SKM-1 treated with dmso at 0.1 percent for 144 hours (cell line): ENCODE data around the gene CYP26B1.

Experiments
- DNase-seq: peaks from one replicate; lab custom pipeline; 2025; ENCODE audit not compliant: unreplicated experiment; lab: John Stamatoyannopoulos, UW

Gene CYP26B1

DNA sequence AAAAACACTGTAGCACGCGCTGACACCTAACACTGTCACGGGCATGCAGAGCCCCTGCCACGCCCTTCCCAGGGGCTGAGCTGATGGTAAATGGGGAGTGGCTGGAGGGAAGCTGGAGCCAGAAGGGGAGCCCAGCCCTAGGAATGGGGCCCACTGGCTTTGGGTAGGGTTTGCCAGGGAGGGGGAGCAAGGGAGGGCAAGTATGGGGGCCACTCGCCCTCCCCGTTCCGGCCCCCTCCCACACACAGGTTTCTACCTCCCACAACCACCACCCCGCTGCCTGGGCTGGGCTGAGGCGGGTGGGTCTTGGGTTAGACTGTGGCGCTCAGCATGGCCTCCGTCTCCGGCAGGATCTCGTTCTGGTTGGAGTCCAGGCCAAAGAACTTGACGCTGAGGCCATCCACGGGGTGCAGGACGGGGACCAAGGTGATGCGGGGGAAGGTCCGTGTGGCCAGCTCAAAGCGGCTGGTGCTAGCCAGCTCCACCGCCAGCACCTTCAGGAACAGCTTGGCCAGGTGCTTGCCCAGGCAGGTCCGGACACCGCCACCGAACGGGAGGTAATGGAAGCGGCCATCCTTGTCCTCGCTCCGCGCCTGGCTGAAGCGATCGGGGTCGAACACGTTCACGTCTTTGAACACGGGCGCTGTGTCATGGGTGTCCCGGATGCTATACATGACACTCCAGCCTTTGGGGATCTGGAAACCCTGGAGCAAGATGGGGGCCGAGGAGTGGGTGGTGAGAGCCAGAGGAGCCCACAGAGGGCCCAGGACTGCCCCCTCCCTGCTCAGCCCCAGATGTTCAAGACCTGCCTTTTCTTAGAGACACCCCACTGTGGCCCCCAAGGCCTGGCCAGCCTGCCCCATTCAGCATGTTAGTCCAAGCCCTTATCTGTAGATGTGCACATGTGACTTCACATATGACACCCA, 15.5 kb downstream of the CYP26B1 start:
- no peak for DNase-seq

DNA sequence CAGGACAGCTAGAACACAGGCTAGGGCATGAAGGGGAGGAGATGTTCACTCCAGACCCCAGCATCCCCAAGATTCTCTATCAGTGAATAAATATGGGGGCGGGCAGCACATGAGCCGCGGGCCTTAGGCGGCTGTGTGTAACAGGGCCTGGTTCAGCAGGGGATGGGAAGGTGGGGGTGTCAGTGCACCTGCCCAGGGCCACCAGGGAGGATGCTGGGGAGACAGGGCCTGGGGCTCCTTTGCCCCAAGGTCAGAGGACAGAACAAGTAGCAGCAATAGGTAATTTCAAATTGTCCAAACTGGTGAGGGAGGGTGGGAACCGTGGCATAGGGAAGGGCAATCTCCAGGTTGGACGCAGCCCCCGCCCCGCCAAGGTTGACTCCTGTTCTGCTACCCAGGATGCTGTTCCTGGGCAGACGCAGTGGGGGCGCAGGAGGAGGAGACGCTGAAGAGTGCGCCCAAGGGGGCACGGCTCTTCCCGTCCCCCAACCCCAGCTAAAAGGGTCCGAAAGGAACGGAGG, 16.2 kb downstream of the CYP26B1 start:
- DNase-seq = no peak

DNA sequence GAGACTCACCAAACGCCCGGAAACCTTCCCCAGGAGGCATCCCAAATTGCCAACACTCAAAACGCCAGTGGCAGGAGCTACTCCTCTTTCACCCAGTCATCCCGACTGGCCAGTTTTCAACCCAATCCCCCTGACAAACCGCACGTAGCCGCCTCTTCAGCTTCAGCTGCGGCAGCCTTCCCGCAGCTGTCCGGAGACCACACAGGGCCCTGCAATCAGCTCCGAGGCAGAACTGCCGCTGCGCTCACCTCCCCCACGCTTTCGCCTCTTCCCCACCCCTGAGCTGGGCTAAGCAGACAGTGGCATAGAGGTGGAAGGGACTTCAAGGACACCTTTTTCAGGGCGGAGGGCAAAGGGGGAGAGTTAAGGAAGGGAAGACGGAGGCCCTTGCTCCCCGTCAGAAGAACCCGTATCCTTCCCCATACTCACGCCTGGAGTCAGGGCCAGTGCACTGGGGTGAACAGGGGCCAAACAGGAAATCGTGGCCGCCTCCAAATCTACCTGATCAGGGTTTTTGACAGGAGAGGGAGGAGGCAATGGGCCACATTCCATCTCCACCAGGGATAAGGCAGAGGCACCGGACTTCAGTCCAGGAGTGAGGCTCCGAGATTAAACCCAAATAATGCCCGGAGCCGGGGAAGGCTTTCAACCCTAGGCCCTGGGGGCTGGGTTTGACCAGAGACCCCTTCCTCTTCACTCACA, 16.9 kb downstream of the CYP26B1 start:
- DNase-seq = no peak

DNA sequence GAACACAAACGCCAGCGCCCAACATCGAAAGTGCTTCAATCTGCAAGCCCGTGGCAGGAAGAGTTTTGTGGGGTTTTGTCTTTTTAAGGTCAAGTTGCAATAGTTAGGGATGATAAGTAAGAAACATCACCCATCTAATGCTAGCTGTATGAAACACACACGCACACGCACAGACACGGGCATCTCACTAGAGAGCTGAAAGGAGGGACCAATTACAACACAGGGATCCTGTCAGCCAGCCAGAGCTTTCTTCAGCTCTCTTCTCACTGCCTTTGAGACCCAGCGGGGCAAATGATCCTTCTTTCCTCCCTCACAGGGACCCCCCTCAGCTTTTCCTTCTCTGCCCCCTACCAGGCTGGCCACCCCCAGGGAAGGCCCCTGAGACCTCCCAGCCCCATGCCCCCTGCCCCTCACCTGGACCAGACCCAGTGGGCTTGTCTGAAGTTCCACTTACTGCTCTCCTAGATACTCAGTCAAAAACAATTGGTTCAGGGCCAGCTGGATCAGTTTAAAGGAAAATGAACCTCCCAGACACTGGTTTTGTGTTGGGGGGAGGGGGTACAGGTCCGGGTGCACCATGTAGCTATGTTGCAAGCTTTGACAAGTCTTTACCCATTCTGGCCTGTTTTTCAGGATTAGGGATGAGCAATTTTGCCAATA, 17.9 kb downstream of the CYP26B1 start:
- DNase-seq = no peak

DNA sequence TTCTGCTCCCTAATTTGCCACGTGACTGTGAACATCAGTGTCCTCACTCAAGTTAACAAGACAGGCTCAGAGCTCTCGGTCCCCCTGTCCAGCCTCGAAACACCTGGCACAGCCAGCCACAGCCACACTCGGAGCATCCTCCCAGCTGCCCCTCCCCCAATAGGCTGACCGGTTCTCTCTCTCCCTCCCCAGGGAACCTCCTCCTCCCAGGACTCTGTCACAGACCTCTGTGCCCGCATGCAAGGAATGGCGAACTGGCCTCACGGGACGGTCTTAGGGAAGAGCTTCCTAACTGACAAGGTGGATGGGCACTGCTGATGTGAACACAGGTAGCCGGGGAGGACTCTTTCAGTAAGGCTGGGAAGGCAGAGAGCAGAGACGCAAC, 18.8 kb downstream of the CYP26B1 start:
- no peak for DNase-seq

DNA sequence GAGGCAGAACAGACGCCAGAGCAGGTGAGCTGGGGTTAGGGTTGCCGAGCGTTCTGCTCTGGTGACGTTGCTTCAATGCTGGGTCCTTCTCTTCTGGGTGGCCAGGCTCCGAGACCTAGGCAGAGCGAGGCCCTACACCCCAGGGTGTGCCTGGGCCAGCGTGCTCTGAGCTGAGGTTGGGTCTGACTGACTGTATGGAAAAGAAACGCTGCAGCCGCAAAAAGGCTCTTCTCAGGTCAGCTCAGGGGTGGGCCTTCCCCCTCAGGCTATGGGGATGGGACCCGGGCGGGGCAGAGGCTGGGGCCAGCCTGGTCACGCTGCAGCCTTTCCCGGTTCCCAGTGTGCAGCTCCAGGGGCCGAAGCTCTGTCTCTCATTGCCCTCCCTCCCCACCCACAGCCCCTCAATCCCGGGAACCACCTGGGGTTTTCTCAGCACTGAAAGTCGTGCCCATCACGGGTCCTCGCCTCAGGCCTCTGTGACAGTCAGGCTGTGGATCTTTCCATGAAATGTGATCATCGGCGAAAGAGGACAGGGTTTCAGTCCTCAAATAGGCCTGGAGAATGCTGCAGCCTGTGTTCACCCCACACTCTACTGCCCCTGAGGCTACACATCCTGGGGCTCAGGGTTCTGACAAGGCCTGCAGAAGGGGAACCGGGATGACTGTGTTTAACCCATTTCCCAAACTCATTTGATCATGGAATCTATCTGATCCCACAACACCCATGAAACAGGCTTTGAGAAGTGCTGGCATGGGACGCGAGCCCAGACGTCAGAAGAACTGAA, 19.4 kb downstream of the CYP26B1 start:
- DNase-seq = no peak

DNA sequence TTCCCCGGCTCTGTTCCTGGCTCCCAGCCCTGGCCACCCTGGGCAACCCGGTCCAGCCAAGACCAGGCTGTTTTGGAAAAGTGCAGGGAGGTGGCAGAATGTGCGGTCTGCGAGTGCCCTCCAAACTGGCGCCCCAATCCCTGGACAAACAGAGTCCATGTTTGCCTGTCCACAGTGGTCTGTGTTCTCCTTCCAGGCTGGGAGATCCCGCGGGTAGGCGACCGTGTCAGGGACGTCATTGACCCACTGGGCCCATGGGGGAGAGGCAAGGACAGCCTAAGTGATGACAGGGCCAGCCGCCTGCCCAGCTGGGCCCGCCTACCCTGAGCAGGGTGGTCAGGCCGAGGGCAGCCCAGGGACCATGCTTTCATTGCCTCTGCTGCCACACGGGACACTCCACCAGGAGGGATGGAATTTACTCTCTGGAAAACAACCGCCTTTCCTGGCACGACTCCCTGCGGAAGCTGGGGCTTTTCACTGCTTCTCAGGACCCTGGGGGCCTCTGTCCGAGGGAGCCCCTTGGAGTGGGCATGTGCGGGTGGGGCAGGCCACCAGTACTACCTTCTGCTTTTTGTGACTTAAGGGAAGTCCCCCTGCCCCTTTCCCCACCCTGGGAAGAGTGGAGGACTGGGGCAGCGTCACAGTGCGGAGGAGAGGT, 20.1 kb downstream of the CYP26B1 start:
- DNase-seq = no peak

DNA sequence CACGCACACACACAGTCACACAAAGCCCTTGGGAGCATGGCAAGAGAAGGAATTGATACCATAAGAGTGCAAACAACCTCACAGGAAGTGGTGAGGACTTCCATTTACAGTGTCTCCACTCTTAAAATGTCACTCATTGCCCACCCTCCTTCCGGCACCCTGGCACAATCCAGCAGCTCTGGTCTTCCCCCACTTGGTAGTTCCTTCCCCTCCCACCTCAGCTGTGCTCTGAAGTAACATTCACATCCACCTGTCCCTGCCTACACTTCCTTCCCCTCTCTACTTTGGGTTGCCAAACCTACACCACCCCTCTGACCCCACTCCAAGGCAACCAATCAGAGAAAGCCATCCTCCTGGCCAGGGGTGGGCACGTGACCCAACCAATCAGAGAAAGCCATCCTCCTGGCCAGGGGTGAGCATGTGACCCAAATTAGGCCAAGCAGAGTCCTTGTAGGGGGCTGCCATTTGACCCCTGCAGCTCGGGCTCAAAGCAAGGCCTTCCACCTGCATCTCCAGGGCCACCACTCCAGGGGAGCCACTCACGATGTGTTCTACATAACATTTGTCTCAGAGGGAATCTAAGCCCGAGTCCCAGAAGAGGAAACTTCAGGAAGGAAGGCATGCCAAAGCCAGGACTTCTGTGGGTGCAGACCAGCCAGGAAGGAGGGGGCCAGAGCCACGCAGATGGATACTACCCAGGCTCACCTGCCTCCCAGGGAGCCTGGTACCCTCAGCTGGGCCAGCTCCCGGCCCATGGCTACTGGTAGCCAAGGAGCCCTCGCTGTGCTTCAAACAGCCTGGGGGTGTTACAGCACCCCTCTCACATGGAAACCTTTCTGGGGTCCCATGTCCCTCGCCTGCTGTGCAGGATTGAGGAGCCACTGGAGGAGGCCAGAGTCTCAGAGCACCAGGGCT, 21.2 kb downstream of the CYP26B1 start:
- DNase-seq = no peak

DNA sequence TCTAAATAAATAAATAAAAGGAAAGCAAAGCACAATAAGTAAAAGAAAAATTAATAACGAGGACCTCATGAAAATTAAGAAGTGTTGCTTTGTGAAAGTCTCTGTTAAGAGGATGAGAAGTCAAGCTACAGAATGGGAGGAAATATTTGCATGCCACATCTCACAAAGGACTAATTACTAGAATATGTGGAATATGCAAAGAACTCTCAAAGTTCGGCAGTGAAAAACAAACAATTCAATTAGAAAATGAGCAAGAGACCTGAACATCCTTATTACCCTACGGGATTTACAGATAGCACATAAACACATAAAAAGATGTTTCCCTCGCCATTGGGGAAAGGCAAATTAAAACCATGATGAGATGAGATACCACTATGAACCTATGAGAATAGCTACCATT, 23.3 kb downstream of the CYP26B1 start:
- no peak for DNase-seq

DNA sequence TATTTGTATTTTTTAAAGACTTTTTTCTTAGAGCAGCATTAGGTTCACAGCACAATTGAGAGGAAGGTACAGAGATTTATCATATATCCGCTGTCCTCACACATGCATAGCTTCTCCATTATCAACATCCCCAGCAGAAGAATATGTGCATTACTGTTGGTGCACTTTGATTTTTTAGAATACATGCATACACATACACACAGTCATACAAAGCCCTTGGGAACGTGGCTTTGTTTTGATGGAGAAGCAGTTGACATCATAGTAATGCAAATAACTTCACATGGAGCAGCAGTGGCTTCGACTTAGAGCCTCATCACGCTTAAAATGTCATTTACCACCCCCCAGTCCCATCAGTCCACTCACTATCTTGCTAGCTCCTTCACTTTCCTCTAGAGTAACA, 26.5 kb downstream of the CYP26B1 start:
- DNase-seq = no peak

DNA sequence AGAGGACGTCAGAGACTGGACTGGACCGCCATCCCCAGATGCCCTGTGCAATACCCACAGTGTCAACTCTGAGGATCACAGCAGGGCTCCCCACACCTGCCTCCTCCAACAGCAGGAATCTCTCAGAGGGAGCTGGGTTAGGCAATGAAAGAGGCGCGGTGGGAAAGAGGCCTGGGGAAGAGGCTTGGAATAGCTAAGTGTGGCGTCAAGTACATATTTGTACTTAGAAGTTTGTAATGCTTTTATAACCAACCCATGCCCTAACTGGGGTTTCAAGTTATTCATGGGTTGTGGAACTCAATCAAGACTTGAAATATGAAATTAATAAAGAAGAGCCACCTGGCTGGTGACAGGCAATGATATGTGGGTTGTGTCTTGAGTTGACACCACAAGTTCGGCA, 28.7 kb downstream of the CYP26B1 start:
- no peak for DNase-seq

DNA sequence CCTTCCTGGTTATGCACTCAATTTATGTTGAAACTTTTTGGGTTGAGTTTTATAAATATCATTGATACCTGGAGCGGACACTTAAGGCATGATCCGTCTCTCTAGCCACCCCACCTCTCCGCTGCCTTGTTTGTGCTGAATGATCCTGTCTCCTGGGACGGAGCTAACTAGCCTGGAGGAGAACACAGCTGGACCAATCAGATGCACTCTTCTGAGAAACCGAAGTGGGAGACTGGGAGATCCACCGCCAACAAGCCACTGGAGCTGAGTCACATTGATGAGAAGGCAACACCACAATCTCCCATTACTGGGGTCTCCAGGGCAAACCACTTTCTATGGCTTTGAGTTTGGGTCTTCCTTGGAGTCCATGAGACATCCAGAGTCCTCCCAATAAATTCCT, 29.3 kb downstream of the CYP26B1 start:
- DNase-seq = no peak

DNA sequence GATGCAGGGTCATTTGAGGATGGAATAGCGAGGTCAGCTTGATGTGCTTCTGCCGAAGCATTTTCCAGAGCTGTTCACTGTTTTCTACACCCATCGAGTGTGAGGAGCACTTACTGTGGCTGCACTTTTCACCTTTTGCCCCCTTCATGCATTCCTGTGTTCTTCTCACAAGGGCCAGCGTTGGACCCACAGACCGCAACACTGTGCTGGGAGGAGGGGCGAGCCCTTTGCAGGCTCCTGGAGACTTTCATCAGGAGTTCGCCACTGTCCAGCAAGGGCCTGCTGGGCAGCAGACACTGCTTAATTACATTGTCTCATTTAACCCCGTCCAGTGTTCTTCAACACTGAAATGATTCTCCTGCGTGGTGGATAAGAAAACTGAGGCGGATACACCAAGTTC, 29.9 kb downstream of the CYP26B1 start:
- no peak for DNase-seq

DNA sequence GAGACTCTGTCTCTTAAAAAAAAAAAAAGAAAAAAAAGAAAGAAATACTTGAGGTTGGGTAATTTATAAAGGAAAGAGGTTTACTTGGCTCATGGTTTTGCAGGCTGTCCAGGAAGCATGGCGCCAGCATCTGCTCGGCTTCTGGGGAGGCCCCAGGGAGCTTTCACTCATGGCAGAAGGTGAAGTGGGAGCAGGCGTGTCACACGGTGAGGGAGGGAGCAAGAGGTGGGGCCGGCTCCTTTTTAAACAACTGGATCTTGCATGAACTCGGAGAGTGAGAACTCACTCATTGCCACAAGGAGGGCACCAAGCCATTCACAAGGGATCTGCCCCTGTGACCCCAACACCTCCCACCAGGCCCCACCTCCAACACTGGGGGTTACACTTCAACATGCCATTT, 30.6 kb downstream of the CYP26B1 start:
- no peak for DNase-seq

DNA sequence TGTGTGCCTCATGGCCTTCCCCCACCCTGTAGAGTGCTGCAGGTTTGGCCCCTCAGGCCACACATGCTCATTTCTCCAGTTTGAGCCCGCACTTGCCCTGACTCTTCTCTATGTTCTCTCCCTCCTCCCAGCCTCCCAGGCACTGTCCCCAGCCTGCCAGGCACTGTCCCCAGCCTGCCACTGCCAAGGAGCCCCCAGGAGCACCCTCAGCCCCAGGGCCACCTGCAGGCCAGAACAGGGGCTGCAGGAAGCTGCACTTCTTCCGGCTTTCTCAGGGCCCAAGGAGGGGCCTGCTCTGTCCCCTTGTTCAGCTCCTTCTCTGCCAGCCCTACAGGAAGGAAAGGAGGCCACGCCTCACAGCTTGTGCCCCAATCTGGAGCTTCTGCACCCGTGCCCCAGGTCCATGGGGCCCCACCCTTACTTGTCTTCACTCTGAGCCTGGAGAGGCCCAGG, 31.6 kb downstream of the CYP26B1 start:
- DNase-seq = no peak

DNA sequence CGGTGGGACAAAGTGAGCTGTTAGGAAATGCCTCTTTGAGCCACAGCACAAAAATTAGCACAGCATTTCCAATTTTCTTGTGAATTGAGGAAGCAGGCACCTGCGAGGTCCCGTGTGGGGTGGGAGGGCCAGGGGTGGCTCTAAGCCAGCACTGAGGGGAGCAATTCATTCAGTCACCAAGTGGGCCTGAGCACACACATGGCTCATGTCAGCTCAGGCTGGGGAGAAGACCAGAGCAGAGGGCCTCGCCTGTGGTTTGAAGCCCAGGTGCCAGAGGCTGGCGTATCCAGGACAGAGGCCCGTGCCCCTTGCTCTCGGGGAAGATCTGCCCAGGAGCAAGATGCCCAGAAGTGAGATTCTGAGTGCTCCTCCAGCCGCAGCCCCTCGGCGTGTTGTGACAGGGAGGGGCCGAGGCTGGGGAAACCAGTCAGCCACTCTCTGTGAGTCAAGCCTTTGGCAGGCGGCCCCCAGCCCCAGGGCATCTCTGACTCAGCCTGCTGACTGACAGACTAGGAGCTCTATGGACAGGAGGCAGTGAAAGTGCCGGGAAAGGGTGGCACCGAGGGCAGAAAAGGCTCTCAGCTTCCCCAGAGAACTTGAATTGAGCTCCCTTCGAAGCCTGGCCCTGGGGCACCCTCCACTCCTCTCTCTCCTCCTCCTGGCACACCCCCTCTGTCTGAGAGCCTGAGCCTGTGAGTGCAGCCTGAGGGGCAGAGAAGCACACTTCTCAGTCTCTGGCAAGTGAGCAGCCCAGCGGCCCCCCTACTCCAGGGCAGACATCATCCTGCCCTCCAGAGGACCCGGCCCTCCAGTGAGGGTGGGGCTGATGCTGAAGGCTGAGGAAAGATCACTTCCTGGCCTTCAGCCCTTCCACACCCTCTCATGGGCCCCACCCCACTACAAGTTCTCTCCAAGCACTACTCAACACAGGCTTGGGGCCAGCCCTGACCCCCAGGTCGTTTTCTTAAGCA, 32.3 kb downstream of the CYP26B1 start:
- DNase-seq = no peak

DNA sequence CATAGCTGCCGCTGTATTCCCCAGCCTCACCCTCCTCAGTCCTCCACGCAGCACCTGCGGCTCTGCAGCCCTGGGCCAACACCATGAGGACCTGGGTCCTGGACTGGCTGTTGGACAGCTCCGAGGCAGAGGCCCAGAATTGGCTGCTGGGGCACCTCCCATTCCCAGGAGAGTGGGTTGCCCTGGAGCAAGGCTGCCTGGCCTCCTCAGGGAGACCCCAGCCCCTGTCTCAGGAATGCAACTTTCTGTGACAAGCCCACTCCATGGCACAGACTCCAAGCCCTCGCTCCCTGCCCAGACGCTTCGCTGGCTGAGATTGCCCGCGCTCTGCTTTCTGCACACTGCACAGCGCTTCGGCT, 33.0 kb downstream of the CYP26B1 start:
- no peak for DNase-seq
